ENCODE measurements around the gene CITED4.
A peak's percentile ranks its signal among the peaks of the same experiment; 100 is the strongest.

The CITED4 gene

DNA sequence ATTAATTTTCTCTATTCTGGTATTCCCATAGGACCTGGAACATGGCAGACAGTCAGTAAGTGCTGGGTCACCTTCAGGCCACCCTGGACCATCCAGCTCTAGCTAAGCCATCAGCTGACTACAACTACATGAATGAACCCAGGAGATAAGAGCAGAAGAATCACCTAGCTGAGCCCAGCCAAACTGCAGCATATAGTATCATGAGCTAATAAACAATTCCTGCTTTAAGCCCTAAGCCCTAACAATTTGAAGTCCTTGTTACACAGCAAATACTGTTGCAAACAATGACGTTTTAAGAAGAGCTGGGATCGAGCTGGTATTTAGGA is 14.2 kb upstream of the CITED4 start:
- H3K9me3 Mint-ChIP-seq = peaks cover 14% of the 10 kb centered on the region
- no peaks in the 10 kb centered on the region for H3K27me3 Mint-ChIP-seq (ENCODE audit: low read depth)
- H3K27ac Mint-ChIP-seq = peak overlapping the region; percentile 89
- H3K4me3 Mint-ChIP-seq = no peak overlapping the region
- peaks cover 15% of the 10 kb centered on the region for H3K36me3 Mint-ChIP-seq (ENCODE audit: low read depth)
- peaks cover 42% of the 10 kb centered on the region for H3K4me1 Mint-ChIP-seq (ENCODE audit: low read depth)

DNA sequence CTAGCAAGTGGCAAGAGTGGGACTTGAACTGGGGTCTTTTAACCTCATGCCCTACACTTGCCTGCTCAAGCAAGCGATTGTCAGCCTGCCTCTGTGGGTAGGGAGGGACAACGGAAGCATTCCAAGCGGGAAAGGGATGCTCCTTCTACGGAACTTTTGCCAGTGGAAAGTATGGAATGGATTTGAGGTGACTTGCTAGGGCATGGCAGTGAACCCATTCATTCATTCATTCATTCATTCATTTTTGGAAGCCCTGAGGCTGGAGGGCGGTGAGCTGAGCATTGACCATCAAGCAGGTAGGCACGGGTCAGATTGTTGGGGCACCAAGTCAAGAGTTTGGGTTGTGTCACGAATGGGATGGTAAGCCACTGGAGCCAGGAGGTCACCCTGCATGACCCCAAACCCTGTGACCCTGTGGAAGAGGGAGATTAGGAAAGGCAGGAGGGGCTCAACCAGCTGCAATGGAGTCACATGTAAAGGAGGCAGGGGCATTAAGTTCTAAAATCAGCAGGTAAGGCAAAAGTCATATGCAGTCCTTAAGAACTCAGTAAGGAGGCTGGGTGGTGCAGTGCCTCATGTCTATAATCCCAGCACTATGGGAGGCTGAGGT is 11.8 kb upstream of the CITED4 start:
- peak overlapping the region; percentile 12 for H3K27ac Mint-ChIP-seq
- H3K9me3 Mint-ChIP-seq = peaks cover 26% of the 10 kb centered on the region
- H3K4me3 Mint-ChIP-seq = no peak overlapping the region
- no peaks in the 10 kb centered on the region for H3K27me3 Mint-ChIP-seq (ENCODE audit: low read depth)
- H3K36me3 Mint-ChIP-seq (ENCODE audit: low read depth) = peaks cover 17% of the 10 kb centered on the region
- H3K4me1 Mint-ChIP-seq (ENCODE audit: low read depth) = peaks cover 45% of the 10 kb centered on the region

DNA sequence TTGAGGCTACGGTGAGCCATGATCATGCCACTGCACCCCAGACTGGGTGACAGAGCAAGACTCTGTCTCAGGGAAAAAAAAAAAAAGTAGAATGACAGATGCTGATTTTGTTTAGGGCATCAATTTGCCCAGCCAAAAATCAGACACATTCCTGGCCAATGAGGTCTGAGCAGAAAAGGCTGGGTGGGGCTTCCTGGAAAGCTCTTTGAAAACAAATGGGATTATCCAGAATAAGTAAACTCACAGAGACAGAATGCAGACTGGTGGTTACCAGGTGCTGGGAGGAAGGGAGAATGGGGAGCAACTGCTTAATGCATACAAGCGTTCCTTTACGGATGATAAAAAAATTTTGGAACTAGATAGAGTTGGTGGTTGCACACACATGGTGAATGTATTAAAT is 10.1 kb upstream of the CITED4 start:
- Mint-ChIP-seq H3K27me3 (ENCODE audit: low read depth) (no peaks in the 10 kb centered on the region), H3K4me3 (no peak overlapping the region), H3K4me1 (ENCODE audit: low read depth) (peaks cover 45% of the 10 kb centered on the region), H3K9me3 (peaks cover 26% of the 10 kb centered on the region), H3K36me3 (ENCODE audit: low read depth) (peaks cover 16% of the 10 kb centered on the region), H3K27ac (no peak overlapping the region)

DNA sequence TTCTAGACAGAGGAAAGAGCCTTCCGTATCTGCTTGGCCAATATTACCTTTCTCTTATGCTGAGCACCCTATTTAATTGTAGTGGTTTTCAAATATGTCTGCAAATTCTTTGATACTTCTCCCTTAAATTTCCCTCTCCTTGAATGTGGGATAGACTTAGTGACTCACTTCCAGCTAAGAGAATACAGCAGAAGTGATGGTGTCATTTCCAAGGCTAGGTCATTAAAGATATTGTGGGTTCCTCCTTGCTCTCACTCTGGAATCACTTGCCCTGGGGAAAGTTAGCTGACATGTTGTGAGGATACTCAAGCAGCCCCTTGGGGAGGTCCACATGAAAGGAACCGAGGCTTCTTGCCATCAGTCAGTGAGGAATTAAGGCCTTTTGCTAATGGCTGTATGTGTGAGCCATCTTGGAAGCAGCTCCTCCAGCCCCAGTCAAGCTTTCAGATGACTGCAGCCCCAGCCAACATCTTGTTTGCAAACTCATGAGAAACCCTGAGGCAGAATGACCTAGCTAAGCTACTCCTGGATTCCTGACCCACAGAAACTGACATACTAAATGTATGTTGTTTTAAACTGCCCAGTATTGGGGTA is 8.1 kb upstream of the CITED4 start:
- peaks cover 11% of the 10 kb centered on the region for H3K9me3 Mint-ChIP-seq
- no peaks in the 10 kb centered on the region for H3K27me3 Mint-ChIP-seq (ENCODE audit: low read depth)
- peaks cover 29% of the 10 kb centered on the region for H3K4me1 Mint-ChIP-seq (ENCODE audit: low read depth)
- H3K36me3 Mint-ChIP-seq (ENCODE audit: low read depth) = peaks cover 2% of the 10 kb centered on the region
- no peak overlapping the region for H3K27ac Mint-ChIP-seq
- H3K4me3 Mint-ChIP-seq = no peak overlapping the region

DNA sequence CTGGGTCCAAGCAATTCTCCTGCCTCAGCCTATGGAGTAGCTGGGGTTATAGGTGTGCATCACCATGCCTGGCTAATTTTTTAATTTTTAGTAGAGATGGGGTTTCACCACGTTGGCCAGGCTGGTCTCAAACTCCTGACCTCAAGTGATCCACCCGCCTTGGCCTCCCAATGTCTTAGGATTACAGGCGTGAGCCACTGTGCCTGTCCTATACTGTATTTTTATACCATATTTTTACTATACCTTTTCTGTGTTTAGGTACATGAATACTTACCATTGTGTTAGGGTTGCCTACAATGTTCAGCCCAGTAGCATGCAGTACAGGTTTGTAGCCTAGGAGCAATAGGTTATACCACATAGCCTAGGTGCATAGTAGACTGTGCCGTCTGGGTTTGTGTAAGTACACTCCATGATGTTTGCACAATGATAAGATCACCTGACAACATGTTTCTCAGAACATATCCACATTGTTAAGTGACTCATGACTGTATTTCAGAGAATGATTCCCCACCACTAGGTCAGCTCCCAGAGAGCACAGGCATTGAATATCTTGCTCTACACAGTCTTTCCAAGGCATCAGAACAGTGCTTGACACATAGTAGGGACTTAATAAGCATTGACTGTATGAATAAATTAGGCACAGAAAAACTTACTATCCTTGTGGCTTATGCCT is 6.0 kb upstream of the CITED4 start:
- peaks cover 11% of the 10 kb centered on the region for H3K9me3 Mint-ChIP-seq
- H3K27me3 Mint-ChIP-seq (ENCODE audit: low read depth) = no peaks in the 10 kb centered on the region
- H3K36me3 Mint-ChIP-seq (ENCODE audit: low read depth) = peaks cover 2% of the 10 kb centered on the region
- peaks cover 19% of the 10 kb centered on the region for H3K4me1 Mint-ChIP-seq (ENCODE audit: low read depth)
- no peak overlapping the region for H3K4me3 Mint-ChIP-seq
- H3K27ac Mint-ChIP-seq = peak overlapping the region; percentile 13

DNA sequence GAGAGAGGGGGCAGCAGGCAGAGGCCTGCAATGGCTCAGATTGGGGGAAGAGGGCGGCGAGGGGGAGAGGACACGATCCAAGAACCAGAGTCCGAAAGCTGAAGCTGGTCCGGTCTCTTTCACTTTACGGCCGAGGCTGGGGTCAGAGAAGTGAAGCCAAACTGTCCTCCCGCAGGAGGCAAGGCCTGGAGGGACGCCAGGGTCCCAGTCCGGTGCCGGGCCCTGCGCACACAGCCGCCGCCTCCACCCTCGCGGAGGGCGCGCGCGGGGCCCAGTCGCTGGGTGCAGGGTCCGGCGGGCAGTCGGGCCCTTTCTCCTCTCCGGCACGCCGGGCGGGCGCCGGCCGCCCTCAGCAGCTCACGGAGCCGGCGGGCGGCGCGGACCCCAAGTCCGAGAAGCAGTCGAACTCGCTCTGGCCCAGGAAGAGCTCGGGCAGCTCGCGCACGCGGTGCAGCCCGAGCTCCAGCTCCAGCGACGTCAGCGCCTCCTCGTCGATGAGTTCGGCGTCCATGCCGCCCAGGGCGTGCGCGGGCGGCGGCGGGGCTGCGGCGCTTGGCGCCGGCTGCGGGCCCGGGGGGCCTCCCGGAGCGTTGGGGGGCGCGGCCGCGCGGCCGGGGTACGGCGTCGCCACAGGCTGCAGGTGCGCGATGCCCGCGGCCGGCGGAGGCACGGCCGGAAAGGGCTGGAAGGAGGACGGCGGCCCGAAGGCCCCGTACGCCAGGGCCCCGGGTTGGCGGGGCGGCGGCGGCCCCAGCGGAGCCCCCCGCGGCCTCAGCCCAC is 749 bp downstream of the CITED4 start:
- Mint-ChIP-seq H3K9me3 (no peaks in the 10 kb centered on the region), H3K36me3 (ENCODE audit: low read depth) (peaks cover 2% of the 10 kb centered on the region), H3K4me1 (ENCODE audit: low read depth) (peaks cover 13% of the 10 kb centered on the region), H3K4me3 (peak overlapping the region; percentile 86), H3K27ac (peak overlapping the region; percentile 76), H3K27me3 (ENCODE audit: low read depth) (peaks cover 30% of the 10 kb centered on the region)

DNA sequence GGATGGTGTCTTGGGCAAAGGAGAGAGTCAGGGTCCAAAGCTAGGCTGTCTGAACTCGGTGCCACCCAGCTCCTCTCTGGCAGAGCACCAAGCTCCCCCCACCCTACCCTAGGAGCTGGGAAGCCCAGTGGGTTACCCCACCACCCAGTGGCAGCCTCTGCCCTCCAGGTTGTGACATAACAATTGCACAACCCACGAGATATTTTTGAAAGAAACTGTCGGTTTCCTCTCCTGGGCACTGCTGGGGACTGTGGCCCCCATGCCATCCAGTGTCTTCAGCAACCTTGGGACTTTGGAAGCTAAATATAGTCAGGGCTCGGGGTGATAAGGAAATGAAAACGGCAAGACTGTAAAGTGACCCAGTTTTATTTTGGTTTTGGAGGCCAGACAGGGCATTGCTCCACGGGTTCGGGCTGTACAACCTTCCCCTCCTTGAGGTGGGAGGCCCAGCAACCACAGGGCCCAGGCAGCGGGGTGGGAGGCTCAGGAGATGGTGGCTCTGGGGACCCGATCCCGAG is 1.4 kb downstream of the CITED4 start:
- Mint-ChIP-seq H3K27ac (peak overlapping the region; percentile 76), H3K9me3 (no peaks in the 10 kb centered on the region), H3K4me3 (peak overlapping the region; percentile 86), H3K36me3 (ENCODE audit: low read depth) (peaks cover 2% of the 10 kb centered on the region), H3K4me1 (ENCODE audit: low read depth) (peaks cover 13% of the 10 kb centered on the region), H3K27me3 (ENCODE audit: low read depth) (peaks cover 30% of the 10 kb centered on the region)

DNA sequence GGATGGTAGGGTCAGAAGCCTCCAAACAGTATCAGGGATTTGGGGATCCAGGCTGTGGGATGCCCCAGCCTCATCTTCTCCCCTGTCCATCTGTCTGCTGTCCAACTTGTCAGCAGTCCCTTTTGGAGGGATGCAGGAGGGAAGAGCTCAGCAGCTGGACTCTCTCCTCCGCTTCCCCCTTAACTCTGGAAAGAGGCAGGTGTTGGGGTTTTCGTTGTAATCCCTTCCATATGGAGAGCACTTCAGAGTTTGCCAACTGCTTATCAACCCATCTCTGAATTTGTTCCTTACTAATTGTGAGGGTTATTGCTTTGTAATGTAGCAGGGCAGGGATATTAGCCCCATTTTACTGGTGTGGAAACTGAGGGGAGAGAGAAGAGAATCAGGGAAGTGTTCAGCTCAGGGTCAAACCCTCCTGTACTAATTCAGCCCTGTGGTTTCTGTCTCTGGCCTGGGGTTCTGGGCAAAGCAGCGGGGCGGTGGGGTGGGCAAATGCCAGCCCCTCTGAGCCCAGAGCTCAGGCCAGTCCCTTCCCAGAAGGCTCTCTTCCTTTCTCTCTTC is 3.2 kb downstream of the CITED4 start:
- Mint-ChIP-seq H3K27ac (no peak overlapping the region), H3K36me3 (ENCODE audit: low read depth) (peaks cover 2% of the 10 kb centered on the region), H3K27me3 (ENCODE audit: low read depth) (peaks cover 30% of the 10 kb centered on the region), H3K9me3 (no peaks in the 10 kb centered on the region), H3K4me3 (no peak overlapping the region), H3K4me1 (ENCODE audit: low read depth) (peaks cover 13% of the 10 kb centered on the region)

DNA sequence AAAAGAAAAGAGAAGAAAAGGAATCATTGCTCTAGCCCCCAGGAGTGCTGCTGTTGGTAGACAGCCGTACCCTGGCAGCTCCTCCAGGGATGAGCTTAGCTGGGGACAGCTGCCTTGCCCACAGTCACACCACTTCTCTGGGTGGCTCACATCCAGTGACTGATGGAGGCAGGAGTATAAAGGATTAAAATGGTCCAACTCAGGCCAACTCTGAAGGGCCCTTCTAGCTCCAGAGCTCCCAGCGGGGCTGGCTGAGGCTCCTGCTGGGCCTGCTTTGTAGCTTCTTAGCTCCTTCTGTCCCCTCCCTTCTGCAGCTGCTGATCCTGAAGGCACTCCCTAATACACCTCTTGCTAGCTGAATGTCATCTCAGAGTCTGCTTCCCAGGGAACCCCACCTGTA is 4.4 kb downstream of the CITED4 start:
- Mint-ChIP-seq H3K27me3 (ENCODE audit: low read depth) (peaks cover 33% of the 10 kb centered on the region), H3K4me3 (no peak overlapping the region), H3K27ac (no peak overlapping the region), H3K4me1 (ENCODE audit: low read depth) (peaks cover 8% of the 10 kb centered on the region), H3K36me3 (ENCODE audit: low read depth) (peaks cover 2% of the 10 kb centered on the region), H3K9me3 (no peaks in the 10 kb centered on the region)

DNA sequence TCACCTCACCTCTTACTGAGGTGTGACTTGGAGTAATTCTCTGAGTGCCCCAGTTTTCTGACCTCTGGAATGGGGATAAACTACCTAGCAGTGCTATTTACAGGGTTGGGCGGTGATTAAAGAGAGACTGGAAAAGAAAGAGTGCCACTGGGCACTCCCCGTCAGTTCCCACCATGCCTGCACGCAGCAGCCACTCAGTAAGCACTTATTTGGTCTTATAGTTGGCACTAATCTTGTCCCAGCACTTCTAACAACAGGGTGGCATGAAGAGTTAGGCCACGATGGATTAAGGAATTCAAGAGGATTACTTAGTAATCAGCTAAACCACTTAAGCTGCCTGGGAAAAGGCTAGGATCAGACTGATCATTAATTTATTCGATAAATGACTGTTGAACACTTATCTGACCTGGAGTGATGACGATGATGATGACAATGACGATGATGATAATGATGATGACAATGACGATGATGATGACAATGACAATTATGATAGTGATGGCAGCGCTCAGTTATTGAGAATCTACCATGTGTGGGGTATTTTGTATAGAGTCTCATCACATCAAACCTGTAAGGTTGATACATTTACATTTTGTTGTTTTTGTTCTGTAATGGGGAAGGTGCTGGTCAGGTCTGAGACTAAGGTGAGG is 5.4 kb downstream of the CITED4 start:
- H3K4me1 Mint-ChIP-seq (ENCODE audit: low read depth) = peaks cover 6% of the 10 kb centered on the region
- H3K36me3 Mint-ChIP-seq (ENCODE audit: low read depth) = peaks cover 2% of the 10 kb centered on the region
- no peak overlapping the region for H3K4me3 Mint-ChIP-seq
- H3K27ac Mint-ChIP-seq = no peak overlapping the region
- H3K27me3 Mint-ChIP-seq (ENCODE audit: low read depth) = peaks cover 33% of the 10 kb centered on the region
- H3K9me3 Mint-ChIP-seq = no peaks in the 10 kb centered on the region

DNA sequence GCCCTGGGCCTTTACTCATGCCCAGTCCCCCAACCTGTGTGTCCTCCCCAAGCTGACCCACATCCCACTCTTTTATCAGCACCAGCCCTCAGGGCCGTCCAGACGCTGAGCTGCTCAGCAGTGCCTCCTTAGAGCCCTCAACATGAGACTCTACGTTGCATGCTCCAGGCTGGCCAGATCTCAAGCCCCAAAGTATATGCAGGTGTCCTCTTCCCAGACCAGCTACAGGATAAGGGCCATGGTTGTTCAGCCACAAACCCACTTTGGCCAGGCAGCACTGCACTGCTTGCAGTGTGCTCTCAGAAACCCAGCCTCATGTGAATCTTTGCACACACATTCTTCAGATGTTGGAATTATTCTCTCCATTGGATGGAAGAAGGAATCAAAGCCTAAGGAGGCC is 6.0 kb downstream of the CITED4 start:
- Mint-ChIP-seq H3K4me1 (ENCODE audit: low read depth) (peaks cover 6% of the 10 kb centered on the region), H3K9me3 (no peaks in the 10 kb centered on the region), H3K27me3 (ENCODE audit: low read depth) (peaks cover 33% of the 10 kb centered on the region), H3K4me3 (no peak overlapping the region), H3K36me3 (ENCODE audit: low read depth) (peaks cover 2% of the 10 kb centered on the region), H3K27ac (no peak overlapping the region)

DNA sequence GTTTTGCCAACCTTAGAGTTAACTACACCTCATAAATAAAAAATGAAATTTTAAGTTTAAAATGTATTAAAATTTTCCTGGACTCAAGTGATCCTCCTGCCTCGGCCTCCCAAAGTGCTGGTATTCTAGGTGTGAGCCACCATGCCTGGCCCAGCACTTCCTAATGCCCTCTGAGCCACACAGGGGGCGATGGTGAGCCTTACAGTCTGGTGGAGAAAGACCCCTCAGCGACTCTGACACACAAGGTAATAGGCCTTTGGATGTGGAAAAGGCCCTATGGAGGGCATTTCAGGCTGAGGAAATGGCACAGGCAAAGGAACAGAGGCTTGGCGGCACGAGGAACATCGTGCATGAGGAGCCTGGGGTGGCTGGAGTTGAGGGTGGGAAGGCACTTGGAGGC is 6.7 kb downstream of the CITED4 start:
- no peak overlapping the region for H3K27ac Mint-ChIP-seq
- no peaks in the 10 kb centered on the region for H3K9me3 Mint-ChIP-seq
- H3K4me1 Mint-ChIP-seq (ENCODE audit: low read depth) = peaks cover 2% of the 10 kb centered on the region
- H3K27me3 Mint-ChIP-seq (ENCODE audit: low read depth) = peaks cover 27% of the 10 kb centered on the region
- no peaks in the 10 kb centered on the region for H3K36me3 Mint-ChIP-seq (ENCODE audit: low read depth)
- no peak overlapping the region for H3K4me3 Mint-ChIP-seq

DNA sequence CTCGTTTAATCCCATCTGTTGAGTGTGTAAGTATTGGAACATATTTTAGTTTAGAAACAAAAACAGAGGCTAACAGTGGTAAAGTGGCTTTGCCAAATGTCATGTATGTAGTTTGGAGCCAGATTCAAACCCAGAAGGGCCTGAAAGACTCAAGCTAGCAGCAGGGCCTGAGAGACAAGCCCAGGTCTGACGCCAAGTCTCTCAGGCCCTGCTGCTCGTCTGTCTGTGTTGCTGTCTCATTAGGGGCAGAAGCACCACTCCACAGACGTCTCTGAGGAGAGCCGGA is 8.3 kb downstream of the CITED4 start:
- Mint-ChIP-seq H3K4me3 (no peak overlapping the region), H3K9me3 (no peaks in the 10 kb centered on the region), H3K27ac (no peak overlapping the region), H3K36me3 (ENCODE audit: low read depth) (no peaks in the 10 kb centered on the region), H3K4me1 (ENCODE audit: low read depth) (peaks cover 9% of the 10 kb centered on the region), H3K27me3 (ENCODE audit: low read depth) (peaks cover 12% of the 10 kb centered on the region)

Data from T-helper 1 cell treated with Interleukin-12 subunit alpha and Interleukin-12 subunit beta and Interleukin-4 antibody, amounts not matched to agents 30 μg/mL and 1 μg/mL, for 36 hours (primary cell).